GM18858 (cell line): ENCODE measurements around the gene VGLL1.

Source experiments
- ATAC-seq: cut with Tn5 transposase; IDR thresholded peaks from one replicate; pipeline ENCODE4 v1.9.1; 2021; ENCODE audit not compliant: unreplicated experiment

VGLL1 gene, protein sequence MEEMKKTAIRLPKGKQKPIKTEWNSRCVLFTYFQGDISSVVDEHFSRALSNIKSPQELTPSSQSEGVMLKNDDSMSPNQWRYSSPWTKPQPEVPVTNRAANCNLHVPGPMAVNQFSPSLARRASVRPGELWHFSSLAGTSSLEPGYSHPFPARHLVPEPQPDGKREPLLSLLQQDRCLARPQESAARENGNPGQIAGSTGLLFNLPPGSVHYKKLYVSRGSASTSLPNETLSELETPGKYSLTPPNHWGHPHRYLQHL

DNA sequence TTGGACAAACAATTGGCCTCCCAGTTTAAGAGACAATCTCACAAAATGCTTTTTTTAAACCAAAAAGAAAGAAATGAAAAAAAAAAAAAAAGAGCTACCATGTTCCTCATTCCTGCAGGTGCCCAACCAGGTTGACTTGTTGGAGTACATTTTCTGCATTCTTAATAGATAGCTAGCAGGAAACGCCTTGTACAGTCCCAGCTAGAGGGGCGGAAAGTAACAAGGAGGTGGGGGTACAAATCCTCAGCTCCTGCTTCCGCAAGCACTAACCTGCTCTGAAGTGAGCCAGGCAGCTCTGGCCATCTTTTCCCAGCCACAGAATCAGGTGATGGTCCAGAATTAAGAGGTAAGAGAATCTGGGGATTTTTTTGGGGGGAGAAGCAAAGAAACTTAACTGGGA is at the start of gene VGLL1:
Gene VGLL1 (plus strand): TSS at position 265 of the 400 bp plus-strand sequence. CDS start 3,806 bp downstream, outside the sequence.
- no peak for ATAC-seq

DNA sequence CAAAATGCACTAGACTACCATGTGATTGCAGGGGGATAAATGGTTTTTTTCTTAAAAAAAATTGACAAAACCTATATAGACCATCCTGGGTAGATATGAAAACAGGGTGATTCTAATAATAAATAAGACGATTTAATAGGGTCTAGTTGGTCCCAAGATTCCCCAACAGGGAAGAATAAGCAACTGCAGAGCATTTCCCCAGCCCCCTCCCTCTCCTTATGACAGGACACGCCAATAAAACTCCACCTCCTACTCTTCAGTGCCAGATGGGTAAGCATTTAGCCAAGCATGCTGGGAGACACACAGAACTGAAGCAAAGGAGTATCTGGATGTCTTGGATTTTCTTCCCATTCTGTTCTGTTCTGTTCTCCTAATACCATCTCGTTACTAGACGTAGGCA is 44.4 kb upstream of the VGLL1 start, which contains the start of gene BRS3:
Gene BRS3 (plus strand): TSS at position 301 of the 400 bp plus-strand sequence. CDS start 168 bp downstream, outside the sequence.
- no peak for ATAC-seq

DNA sequence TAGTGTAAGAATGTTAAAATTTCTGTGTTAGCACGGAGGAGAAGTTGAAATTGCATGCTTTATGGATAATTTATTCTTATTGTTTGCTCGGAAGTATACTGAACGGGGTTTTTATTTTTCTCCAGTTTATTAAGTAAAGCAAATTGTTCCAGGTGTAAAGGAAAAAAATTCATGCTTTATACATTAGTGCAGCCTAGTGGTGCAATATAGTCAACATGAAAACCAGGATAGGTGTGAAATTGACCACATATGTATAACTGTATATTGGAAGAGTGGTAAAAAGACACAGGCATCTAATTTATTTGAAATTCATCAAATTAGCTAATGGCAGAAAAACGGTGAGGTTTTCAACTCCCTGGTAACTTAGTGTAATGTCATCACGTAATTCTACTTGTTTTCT is 43.3 kb upstream of the VGLL1 start:
- ATAC-seq: no peak

DNA sequence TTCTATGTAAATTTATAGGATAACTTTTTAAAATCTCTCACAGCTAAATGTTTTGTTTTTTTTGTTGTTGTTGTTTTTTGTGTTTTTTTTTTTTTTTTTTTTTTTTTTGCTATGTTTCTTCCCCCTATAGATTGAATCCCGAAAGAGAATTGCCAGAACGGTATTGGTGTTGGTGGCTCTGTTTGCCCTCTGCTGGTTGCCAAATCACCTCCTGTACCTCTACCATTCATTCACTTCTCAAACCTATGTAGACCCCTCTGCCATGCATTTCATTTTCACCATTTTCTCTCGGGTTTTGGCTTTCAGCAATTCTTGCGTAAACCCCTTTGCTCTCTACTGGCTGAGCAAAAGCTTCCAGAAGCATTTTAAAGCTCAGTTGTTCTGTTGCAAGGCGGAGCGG is 40.2 kb upstream of the VGLL1 start:
- ATAC-seq: no peak

DNA sequence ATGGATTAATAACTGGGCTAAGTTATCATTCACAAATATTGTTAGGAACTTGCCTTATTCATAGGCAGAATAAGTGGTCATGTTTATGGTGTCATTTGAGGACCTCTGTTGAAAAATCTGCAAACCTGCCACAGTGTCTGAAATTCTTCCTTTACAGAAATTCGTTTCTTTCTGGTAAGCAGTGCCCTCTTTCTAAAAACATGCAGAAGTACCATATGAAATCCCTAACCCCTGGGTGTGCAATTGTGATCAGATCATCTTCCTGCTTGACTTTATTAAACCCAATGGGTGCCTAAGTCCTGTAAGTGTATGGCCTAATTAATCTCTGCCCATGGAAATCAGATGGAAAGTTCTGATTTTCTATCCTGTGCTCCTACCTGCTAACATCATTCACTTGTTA is 39.0 kb upstream of the VGLL1 start:
- ATAC-seq: no peak

DNA sequence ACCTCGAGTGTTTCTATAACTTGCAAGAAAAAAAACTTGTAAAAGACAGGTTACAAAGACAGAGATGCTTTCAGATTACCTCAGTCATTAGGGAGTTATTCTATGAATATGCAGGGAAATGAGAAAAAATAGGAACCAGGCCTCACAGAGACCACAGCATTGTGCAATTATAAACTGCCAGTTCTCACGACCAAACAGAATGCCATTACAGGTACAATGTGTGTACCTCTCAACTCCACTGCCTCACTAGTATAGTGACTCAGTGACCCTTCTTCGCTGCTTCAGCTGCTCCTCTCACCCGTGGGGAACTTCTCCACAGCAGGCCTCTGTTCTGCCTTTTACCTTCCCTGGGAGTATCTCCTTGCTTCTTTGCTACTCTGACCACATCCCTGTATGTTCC is 37.0 kb upstream of the VGLL1 start:
- no peak for ATAC-seq

DNA sequence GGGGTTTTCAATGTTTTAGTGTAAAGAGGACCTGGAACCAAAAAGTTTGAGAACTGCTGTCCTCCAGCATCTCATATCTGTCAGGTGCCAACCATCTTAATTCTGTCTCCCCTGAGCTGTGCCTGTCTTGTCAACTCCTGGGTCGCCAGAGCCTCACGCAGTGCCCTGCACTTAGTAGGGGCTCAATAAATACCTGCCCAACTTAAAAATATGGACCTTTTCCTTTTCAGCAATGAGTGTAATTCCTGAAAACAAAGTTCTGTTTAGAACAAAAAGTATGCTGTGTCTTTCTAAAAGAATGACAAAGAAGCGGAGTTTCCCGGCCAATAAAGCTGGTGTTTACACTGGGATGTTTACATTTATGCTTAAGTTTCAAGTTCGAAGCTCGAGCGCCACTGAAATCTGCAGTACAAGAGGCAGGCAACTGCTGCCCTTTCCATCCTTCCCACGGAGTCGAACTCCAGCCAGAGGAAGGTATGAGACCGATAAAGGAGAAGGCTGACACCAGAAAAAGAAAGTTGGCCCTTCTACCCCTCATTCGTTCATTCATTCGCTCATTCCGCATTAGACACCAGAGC is 35.7 kb upstream of the VGLL1 start:
- ATAC-seq: no peak

DNA sequence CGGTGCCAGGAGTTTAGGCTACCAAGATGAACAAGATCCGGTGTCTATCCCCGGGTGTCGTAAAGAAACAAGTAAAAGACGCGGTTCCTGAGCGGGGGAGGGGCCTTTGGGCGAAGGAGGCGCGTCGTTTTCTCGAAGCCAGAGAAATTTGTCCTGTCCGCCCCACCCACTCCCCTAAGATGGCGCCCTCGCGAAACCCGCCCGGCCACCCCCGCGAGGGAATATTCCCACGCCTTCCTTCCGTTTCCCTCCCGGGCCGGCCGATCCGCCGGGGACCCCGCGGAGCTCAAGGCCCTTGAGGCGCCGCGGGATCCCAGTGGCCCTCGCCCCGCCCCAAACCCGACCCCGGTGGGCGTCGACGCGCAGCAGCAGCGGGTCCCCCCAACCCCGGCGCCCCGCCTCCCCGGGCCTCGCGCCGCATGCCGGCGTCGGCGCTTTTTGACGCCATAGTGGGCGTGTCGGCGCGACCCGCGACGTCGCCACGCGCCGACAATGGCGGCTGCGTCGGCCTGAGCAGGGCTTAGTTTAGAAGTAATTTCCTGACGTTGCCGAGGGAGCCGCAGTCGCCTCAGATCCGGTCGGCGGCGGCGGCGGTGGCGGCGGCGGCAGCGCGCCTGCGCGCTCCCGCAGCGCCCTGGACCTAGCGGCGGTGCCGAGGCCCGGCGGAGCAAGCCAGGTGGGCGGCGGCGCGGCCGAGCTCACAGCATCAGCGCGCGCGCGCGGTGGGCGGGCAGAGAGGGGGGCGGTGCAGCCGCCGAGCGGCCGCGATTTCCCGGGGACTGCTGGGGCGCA is 35.1 kb upstream of the VGLL1 start:
- peak; percentile 63 for ATAC-seq

DNA sequence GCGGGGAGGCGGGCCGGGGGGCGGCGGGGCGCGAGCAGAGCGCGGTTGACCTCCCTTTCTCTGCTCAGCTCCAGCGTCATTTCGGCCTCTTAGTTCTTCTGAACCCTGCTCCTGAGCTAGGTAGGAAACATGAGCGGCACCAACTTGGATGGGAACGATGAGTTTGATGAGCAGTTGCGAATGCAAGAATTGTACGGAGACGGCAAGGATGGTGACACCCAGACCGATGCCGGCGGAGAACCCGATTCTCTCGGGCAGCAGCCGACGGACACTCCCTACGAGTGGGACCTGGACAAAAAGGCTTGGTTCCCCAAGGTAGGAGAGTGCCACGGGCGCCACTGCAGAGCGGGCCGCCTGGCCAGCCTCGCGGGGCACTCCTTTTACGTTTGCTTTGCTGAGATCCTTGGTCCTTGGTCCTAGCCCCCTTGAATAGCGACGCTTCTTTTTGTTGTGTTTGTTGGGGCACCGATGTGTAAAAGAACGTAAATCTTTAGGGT is 34.4 kb upstream of the VGLL1 start, which contains the start of gene HTATSF1:
Gene HTATSF1 (plus strand): TSS at position 37 of the 497 bp plus-strand sequence. CDS start 93 bp downstream, at position 130.
- ATAC-seq: peak; percentile 2

DNA sequence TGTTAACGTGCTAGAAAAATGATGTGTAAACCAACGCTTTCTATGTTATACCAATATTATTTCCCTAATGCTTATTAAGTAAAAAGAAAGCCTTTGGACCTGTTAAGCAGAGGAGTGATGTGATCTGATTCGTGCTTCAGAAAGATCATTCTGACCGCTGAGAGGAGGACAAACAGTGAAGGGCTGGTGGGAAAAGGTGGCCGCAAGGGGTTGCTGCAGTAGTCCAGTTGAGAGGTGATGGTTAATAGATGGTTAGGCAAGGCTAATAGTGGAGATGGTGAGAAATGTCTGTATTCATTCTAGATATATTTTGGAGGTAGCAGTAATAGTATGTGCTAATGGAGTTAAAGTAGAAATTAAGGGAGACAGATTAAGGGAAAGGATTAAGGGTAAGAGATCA is 12.9 kb upstream of the VGLL1 start:
- ATAC-seq: no peak

DNA sequence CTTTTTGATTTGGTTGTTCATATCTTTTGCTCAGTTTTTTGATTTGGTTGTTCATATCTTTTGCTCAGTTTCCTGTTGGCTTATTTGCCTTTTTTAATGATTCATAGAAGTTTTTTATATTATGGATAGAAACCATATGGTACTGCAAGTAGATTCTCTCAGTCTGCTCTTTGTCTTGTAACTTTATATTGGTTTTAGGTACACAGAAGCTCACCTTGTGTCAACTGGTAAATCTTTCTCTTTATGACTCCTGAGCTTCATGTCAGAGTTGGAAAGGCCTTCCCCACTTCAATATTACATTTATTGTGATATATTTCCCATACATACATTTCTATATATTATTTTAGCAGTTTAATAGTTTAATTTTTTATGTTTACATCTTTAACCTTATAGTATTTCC is 8.2 kb upstream of the VGLL1 start:
- ATAC-seq: no peak

DNA sequence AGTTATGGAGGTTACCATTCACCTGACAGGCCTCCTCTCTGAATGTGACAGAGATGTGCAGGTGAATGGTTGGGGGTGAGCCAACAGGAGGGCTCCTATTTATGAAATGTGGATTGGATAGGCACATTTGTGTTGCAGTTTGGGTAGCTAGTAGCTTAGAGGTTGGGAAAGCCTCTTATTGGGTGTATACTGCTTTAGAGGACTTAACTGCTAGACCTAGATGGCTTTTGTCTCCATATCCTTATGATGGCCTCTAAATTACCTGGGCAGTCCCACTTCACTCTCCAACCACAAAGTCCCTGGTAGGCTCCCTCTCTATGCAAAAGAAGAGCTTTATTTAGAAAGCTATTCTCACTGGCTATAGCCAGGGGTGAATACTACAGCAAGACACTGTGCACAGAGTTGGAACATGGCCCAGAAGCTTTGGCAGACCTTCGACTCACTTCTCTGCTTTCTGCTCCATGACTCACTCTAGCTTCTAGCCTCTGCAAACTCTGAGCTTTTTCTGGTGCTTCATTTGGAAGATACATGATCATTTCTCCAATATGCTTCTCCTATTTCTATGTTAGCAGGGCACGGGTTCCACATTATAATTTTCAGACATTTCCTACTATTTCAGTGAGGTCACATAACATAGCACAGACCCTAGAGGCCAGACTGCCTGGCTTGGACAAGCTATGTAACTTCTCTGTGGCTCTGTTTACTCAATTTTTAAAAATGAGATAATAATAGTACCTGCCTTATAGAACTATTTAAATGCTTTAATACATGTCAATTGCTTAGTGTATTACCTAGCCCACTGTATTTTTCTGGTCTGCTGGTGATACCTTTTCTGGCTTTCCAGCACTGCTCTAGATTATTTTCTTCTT is 6.0 kb upstream of the VGLL1 start:
- no peak for ATAC-seq

DNA sequence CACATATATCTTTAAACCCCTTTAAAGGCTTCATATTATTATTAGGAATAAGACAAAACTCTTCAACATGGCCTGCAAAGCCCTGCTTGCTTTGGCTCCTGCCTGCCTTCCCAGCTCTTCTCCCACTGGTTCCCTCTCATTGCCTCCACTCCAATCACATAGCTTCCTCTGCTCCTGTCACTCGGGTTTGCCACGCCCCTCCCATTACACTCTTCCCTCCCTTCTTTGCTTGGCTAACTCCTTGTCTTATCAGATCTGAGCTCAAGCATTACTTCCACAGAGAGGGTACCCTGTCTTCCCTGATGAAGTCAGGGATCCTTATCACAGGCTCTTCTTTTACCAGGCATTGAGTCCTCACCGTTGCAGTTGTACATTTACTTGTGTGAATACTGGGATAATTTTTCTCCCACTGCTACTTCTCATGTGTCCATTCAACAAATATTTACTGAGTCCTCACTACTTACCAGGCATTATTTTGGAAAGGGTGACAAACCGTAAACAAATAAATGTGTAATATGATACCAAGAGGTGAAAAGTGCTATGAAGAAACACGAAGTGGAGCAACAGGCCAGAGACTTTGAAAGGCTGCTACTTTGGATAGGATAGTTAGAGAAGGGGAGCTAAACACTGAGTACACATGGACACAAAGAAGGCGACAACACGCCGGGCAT is 3.2 kb upstream of the VGLL1 start:
- no peak for ATAC-seq

DNA sequence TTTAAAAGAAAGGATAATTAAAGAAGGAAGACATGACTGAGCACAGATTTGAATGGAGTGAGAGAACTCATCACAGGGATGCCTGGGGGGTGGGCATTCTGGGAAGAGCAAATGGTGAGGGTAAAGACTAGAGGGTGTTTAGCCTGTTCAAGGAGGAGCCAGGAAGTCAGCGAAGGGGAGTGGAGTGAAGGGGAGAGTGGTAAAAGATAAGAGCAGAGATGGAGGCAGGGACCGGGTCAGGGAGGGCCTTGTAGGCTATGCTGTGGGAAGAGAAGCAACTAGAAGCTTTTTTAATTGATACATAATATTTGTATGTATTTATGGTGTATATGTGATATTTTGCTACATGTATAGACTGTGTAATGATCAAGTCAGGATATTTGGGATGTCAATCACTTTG is 2.2 kb upstream of the VGLL1 start:
- no peak for ATAC-seq

DNA sequence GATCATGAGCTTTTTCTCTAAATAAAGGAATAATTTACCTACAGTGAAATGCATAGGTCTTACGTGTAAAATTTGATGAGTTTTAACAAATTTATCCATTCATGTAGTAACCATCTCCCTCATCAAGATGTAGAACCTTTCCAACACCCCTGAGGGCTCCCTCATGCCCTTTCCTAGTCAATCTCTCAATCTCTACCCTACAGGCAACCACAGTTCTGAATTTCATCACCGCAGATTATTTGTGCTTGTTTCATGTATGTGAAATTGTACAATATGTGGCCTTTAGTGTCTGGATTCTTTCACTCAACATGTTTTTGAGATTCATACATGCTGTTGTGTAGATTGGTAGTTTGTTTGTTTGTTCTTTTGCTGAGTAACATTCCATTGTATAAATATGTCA is 2.1 kb downstream of the VGLL1 start:
- ATAC-seq: no peak

DNA sequence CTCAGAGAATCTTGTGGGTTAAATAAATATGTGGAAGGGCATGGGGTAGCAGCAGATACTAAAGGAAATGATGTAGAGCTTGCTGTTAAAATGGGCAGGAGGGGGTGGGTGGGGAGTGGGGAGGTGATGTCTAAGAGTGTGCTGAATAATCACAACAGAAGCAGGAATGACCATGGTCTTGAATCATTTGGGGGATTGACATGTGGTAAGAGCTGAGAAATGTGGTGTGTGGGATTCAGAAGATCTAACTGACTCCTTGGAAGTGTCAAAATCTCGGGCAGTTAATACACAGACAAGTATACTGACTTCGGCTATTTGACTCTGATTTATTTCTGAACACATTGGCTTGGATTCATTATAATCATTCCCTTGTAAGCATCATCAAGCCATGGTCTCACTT is 6.8 kb downstream of the VGLL1 start:
- no peak for ATAC-seq

DNA sequence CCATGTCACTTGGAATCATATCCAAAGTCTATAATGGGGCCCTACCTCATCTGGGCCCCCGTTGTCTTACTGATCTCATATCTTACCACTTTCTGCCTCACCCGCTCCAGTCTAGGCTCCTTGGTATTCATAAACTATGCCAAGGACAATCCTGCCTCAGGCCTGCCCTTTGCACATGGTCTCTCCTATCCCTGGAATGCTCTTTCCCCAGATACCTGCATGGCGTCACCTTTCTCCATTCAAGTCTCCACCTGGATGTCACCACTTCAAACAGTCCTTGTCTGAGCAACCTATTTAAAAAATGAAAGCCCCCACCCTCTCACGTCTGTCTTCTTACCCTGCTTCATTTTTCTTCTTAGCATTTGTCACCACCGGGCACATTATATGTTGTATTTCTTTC is 8.2 kb downstream of the VGLL1 start:
- no peak for ATAC-seq

DNA sequence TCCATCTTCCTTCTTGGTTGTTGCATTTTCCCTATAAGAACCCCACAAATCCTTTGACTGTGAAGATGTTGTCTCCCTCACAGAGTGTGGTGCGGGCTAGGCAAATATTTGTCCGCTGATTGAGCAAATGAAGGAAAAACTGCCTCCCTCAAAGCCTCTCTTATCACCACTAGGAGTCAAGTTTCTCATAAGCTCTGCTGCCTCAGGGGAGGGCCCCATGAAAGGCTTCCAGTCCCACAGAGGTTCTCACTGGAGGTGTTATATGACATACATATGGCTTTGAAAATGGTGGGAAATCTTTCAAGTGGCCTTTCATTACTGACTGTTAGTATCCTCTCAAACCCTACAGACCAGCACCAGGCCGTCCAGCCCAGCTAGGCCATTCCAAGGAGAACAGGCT is 9.3 kb downstream of the VGLL1 start:
- ATAC-seq: no peak

DNA sequence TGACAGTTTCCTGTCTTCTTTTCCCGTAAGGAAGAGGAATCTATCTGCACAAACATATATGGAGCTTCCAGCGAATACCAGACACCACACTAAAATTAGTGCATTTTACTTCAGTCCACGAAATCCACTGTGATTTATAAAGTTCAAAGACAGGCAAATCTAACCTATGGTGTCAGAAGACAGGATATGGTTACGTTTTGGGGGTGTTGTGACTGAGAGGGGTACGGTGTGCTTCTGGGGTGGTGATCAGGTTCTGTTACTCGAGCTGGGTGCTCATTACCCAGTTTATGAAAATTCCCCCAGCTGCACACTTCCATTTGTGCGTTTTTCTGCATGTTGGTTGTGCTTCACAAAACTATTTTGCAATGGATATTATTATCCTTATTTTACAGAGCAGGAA is 10.3 kb downstream of the VGLL1 start:
- ATAC-seq: no peak

DNA sequence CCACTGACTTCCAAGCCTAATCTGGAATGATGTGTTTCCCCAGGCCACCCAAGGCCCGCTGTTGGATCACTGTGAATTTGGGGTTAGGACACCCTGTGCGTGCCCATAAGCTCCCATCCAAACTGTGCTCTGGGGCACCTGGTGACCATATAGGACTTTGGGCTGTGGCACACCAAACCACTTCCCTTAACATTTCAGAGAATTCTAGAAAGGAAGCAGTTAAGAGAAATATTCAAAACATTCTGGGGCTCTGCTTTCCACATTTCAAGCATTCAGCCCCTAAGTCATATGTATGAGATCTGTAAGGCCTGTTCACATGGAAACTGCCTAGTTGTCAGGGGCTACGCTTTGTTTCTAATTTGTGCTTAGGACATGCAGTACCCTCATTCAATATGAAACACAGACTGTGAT is 14.4 kb downstream of the VGLL1 start:
- no peak for ATAC-seq
